NCI-H1417 treated with DMSO at 0.1 percent for 48 hours (cell line): ENCODE measurements around the gene STX2.
"Not testable (repeated sequence)": the region's sequence is repeated elsewhere in the genome, so short reads cannot be mapped to it uniquely, and the experiment has no call there.

Experiments
- DNase-seq: peaks from one replicate; lab custom pipeline; 2025; lab: John Stamatoyannopoulos, UW

STX2 gene

GRCh38 chr12:130799051-130799450 is 40.0 kb downstream of the STX2 start:
- no peak for DNase-seq

- DNase-seq, result no peak
These were observed 41.9 kb downstream of the STX2 start for GRCh38 chr12:130796985-130797686.

GRCh38 chr12:130795906-130796305 is 43.1 kb downstream of the STX2 start:
- peak; percentile 21 for DNase-seq

GRCh38 chr12:130793554-130793849 is 45.5 kb downstream of the STX2 start:
- DNase-seq, result no peak

- DNase-seq, result no peak
These were observed 46.1 kb downstream of the STX2 start for GRCh38 chr12:130792821-130793553.

- DNase-seq, result no peak
These were observed 47.4 kb downstream of the STX2 start for GRCh38 chr12:130791629-130792028.

- no peak for DNase-seq
These were observed 50.5 kb downstream of the STX2 start for GRCh38 chr12:130788515-130788914.

GRCh38 chr12:130787445-130788410 is 51.3 kb downstream of the STX2 start:
- DNase-seq, result no peak

- no peak for DNase-seq
These were observed 52.0 kb downstream of the STX2 start for GRCh38 chr12:130787041-130787440.

- no peak for DNase-seq
These were observed 55.8 kb downstream of the STX2 start for GRCh38 chr12:130783110-130783715.

GRCh38 chr12:130782245-130782644 is 56.8 kb downstream of the STX2 start:
- not testable (repeated sequence) for DNase-seq

GRCh38 chr12:130780880-130781575 is 58.0 kb downstream of the STX2 start:
- DNase-seq, result no peak

- DNase-seq, result no peak
These were observed 58.7 kb downstream of the STX2 start for GRCh38 chr12:130780325-130780724.

GRCh38 chr12:130778776-130779175 is 60.3 kb downstream of the STX2 start:
- no peak for DNase-seq

- no peak for DNase-seq
These were observed 62.2 kb downstream of the STX2 start for GRCh38 chr12:130776857-130777339.

GRCh38 chr12:130775953-130776856 is 62.8 kb downstream of the STX2 start:
- DNase-seq, result no peak

- DNase-seq, result no peak
These were observed 68.5 kb downstream of the STX2 start for GRCh38 chr12:130770413-130771028.

GRCh38 chr12:130768120-130768519 is 70.9 kb downstream of the STX2 start:
- no peak for DNase-seq

GRCh38 chr12:130766470-130766869 is 72.6 kb downstream of the STX2 start:
- no peak for DNase-seq

- no peak for DNase-seq
These were observed 73.8 kb downstream of the STX2 start for GRCh38 chr12:130765186-130765659.
